ENCODE results near the gene EPHB4.

The EPHB4 gene

GRCh38 chr7:100854146-100854895 is 27.0 kb upstream of the EPHB4 start:
- no peak for DNase-seq

GRCh38 chr7:100852048-100852872 is 24.9 kb upstream of the EPHB4 start, which contains the start of gene SLC12A9:
Gene SLC12A9, plus strand, starts transcription at chr7:100852713. Its CDS starts 1,485 bp downstream, at chr7:100854198.
- DNase-seq: peak; percentile 97

- no peak for DNase-seq
These were observed 20.0 kb upstream of the EPHB4 start for GRCh38 chr7:100847360-100847759.

- no peak for DNase-seq
These were observed 13.3 kb upstream of the EPHB4 start for GRCh38 chr7:100840470-100841100.

- DNase-seq: no peak
These were observed 12.0 kb upstream of the EPHB4 start for GRCh38 chr7:100839361-100839760.

- peak; percentile 99 for DNase-seq
These were observed 9.9 kb upstream of the EPHB4 start for GRCh38 chr7:100837099-100837836.

- DNase-seq: no peak
These were observed 9.4 kb upstream of the EPHB4 start for GRCh38 chr7:100836812-100837098.

- DNase-seq: no peak
These were observed 8.8 kb upstream of the EPHB4 start for GRCh38 chr7:100835903-100836811.

- no peak for DNase-seq
These were observed 4.9 kb upstream of the EPHB4 start for GRCh38 chr7:100832281-100832633.

GRCh38 chr7:100830396-100830795 is 3.1 kb upstream of the EPHB4 start:
- no peak for DNase-seq

- no peak for DNase-seq
These were observed 1.9 kb upstream of the EPHB4 start for GRCh38 chr7:100829150-100829716.

GRCh38 chr7:100826514-100827329 is 601 bp downstream of the EPHB4 start:
- no peak for DNase-seq

- no peak for DNase-seq
These were observed 1.4 kb downstream of the EPHB4 start for GRCh38 chr7:100825751-100826513.

- peak; percentile 62 for DNase-seq
These were observed 2.1 kb downstream of the EPHB4 start for GRCh38 chr7:100825215-100825671.

GRCh38 chr7:100824499-100825214 is 2.7 kb downstream of the EPHB4 start:
- no peak for DNase-seq

- no peak for DNase-seq
These were observed 3.8 kb downstream of the EPHB4 start for GRCh38 chr7:100823534-100823933.

- no peak for DNase-seq
These were observed 4.2 kb downstream of the EPHB4 start for GRCh38 chr7:100823140-100823525.

- DNase-seq: no peak
These were observed 4.8 kb downstream of the EPHB4 start for GRCh38 chr7:100822236-100823139.
